HG03575 (cell line): ENCODE measurements around the gene SEH1L.
"Not testable (repeated sequence)": the region's sequence is repeated elsewhere in the genome, so short reads cannot be mapped to it uniquely, and the experiment has no call there.

Source experiments
- ATAC-seq: cut with Tn5 transposase; IDR thresholded peaks from one replicate; pipeline ENCODE4 v1.9.1; 2021; ENCODE audit not compliant: unreplicated experiment, insufficient number of reproducible peaks, low FRiP score; ENCODE audit errors: extremely low read depth

The SEH1L gene

GRCh38 chr18:12990967-12991820 lies 43.4 kb downstream of the SEH1L start, which contains the start of gene CEP192:
Gene CEP192, plus strand, starts transcription at chr18:12991362. Its CDS starts 8,063 bp downstream, at chr18:12999425.
- ATAC-seq, result peak; percentile 69

GRCh38 chr18:12991821-12992179 lies 44.0 kb downstream of the SEH1L start:
- ATAC-seq, result no peak

GRCh38 chr18:12993439-12993838 lies 45.6 kb downstream of the SEH1L start:
- ATAC-seq, result no peak

GRCh38 chr18:12995424-12995823 lies 47.6 kb downstream of the SEH1L start:
- ATAC-seq, result no peak

- ATAC-seq, result no peak
These were observed 48.2 kb downstream of the SEH1L start for GRCh38 chr18:12995952-12996477.

GRCh38 chr18:12996661-12997292 lies 49.0 kb downstream of the SEH1L start:
- ATAC-seq, result no peak

- not testable (repeated sequence) for ATAC-seq
These were observed 49.5 kb downstream of the SEH1L start for GRCh38 chr18:12997330-12997729.

GRCh38 chr18:12998332-12999060 lies 50.7 kb downstream of the SEH1L start:
- no peak for ATAC-seq

- no peak for ATAC-seq
These were observed 55.7 kb downstream of the SEH1L start for GRCh38 chr18:13003466-13003896.

- no peak for ATAC-seq
These were observed 56.6 kb downstream of the SEH1L start for GRCh38 chr18:13004396-13004795.

GRCh38 chr18:13005289-13005688 lies 57.5 kb downstream of the SEH1L start:
- no peak for ATAC-seq

GRCh38 chr18:13006531-13007247 lies 58.9 kb downstream of the SEH1L start:
- ATAC-seq, result no peak

GRCh38 chr18:13007248-13007560 lies 59.4 kb downstream of the SEH1L start:
- no peak for ATAC-seq

GRCh38 chr18:13011719-13012118 lies 63.9 kb downstream of the SEH1L start:
- no peak for ATAC-seq

- no peak for ATAC-seq
These were observed 66.4 kb downstream of the SEH1L start for GRCh38 chr18:13014232-13014631.

- no peak for ATAC-seq
These were observed 67.0 kb downstream of the SEH1L start for GRCh38 chr18:13014818-13015217.

- no peak for ATAC-seq
These were observed 69.5 kb downstream of the SEH1L start for GRCh38 chr18:13017247-13017875.

- ATAC-seq, result no peak
These were observed 70.6 kb downstream of the SEH1L start for GRCh38 chr18:13018374-13018773.

GRCh38 chr18:13019301-13019700 lies 71.5 kb downstream of the SEH1L start:
- ATAC-seq, result no peak
